ENCODE measurements around the gene YWHAQ. TPM values are rescaled to one million over a fixed set of nuclear protein-coding genes. Genes with fewer than 3 reads are reported as not detected.

The YWHAQ gene
- total and polyA plus RNA-seq, 2 donors (not counting 1 experiment from before 2014, with no cell fraction given), result 68.7 to 126 TPM

DNA sequence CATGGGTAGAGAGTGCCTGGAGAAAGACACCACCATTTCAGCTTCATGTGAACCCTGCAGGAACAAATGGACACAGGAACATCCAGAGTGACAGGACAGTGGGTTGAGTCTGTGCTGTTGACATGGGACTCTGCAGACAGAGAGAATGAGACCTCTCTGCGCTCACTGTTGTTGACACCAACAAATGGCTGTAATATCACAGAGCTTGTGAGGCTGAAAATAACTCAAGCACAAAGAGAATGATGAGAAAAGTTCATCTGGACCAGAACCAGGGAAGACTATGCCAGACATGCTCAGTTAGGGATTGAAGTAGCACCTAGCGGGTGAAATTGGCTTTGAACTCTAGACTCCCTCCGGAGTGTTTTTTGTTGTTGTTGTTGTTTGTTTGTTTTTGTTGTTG is 37.0 kb upstream of the YWHAQ start:
- H3K79me2 ChIP-seq (ENCODE audit: control insufficient read depth, insufficient read depth, low read length), result no peaks in the 10 kb centered on the region
- no peaks in the 10 kb centered on the region for H3K4me1 Mint-ChIP-seq
- H3K4me3 ChIP-seq (ENCODE audit: control extremely low read depth in 1 of 5, extremely low read depth in 1 of 5, insufficient read depth in 1 of 5, low read depth in 2 of 5, low read length in 4 of 5), result no peak overlapping the region
- no peak for TF ChIP-seq EZH2 (IDR thresholded peaks at IDR 0.05; ENCODE audit: borderline replicate concordance, insufficient read depth, low read depth, low read length, poor library complexity, severe bottlenecking)
- TF ChIP-seq, protein P1, sequence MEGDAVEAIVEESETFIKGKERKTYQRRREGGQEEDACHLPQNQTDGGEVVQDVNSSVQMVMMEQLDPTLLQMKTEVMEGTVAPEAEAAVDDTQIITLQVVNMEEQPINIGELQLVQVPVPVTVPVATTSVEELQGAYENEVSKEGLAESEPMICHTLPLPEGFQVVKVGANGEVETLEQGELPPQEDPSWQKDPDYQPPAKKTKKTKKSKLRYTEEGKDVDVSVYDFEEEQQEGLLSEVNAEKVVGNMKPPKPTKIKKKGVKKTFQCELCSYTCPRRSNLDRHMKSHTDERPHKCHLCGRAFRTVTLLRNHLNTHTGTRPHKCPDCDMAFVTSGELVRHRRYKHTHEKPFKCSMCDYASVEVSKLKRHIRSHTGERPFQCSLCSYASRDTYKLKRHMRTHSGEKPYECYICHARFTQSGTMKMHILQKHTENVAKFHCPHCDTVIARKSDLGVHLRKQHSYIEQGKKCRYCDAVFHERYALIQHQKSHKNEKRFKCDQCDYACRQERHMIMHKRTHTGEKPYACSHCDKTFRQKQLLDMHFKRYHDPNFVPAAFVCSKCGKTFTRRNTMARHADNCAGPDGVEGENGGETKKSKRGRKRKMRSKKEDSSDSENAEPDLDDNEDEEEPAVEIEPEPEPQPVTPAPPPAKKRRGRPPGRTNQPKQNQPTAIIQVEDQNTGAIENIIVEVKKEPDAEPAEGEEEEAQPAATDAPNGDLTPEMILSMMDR (IDR thresholded peaks at IDR 0.05), result no peak
- 100% methylated on average over 3 of the region's 3 CpGs for WGBS (ENCODE audit: insufficient coverage)
- no peak overlapping the region for H2AFZ ChIP-seq (ENCODE audit: insufficient read depth, low read depth, low read length, poor library complexity, severe bottlenecking)
- no peak overlapping the region for H3K27ac Mint-ChIP-seq
- H3K27me3 Mint-ChIP-seq, result peaks cover 6% of the 10 kb centered on the region
- ChIA-PET CTCF (no interaction called here), POLR2A (no interaction called here)
- ATAC-seq (ENCODE audit: low read depth) (no peak), DNase-seq (no peak)
- no peaks in the 10 kb centered on the region for H4K20me1 ChIP-seq (ENCODE audit: control insufficient read depth, insufficient read depth, low read length, poor library complexity, severe bottlenecking)
- no peaks in the 10 kb centered on the region for H3K9me3 Mint-ChIP-seq (ENCODE audit: insufficient read depth)
- intact Hi-C loops (cut with micrococcal nuclease), result no loop called here
- H3K4me1 ChIP-seq (ENCODE audit: control insufficient read depth in 2 of 2, insufficient read depth in 2 of 2, low read length in 2 of 2), result no peaks in the 10 kb centered on the region
- no peak overlapping the region for H3K4me3 Mint-ChIP-seq
- no peak overlapping the region for H3K27ac ChIP-seq (ENCODE audit: low read length in 2 of 2)
- H3K9me3 ChIP-seq (ENCODE audit: control extremely low read depth in 1 of 3, control insufficient read depth in 2 of 3, insufficient read depth in 1 of 3, low read length in 2 of 3), result no peaks in the 10 kb centered on the region
- H3K36me3 ChIP-seq (replicated peaks in 1 of 2; ENCODE audit: control extremely low read depth in 1 of 2, control insufficient read depth in 1 of 2, extremely low read depth in 1 of 2, insufficient read depth in 2 of 2, low read length in 1 of 2), result no peaks in the 10 kb centered on the region
- no peak overlapping the region for H3K4me2 ChIP-seq (replicated peaks; ENCODE audit: low read depth, low read length, poor library complexity, severe bottlenecking)
- H3K27me3 ChIP-seq (replicated peaks in 1 of 4; ENCODE audit: control extremely low read depth in 1 of 4, control insufficient read depth in 3 of 4, insufficient read depth in 4 of 4, low read length in 3 of 4), result no peaks in the 10 kb centered on the region
- no peak overlapping the region for H3K9ac ChIP-seq (ENCODE audit: low read length)

DNA sequence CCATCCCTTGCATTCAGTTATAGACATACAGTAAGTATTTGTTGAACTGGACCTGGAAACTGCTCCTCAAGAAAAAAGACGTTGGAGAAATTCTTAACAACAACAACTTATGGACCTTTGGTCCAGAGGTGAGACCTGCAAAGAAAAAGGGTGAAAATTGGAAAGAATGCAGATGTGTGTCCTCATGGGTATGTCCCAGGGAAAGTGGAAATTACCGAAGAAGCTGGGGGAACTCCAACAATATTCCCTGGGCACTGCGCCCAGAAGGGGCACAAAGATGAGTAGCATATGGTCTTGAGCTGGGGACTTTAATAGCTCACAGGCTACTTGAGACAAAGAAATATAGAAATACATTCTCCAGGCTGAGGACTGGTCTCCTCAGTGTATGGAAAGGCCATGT is 35.5 kb upstream of the YWHAQ start:
- H3K9ac ChIP-seq (ENCODE audit: low read length), result no peak overlapping the region
- H3K27ac Mint-ChIP-seq, result no peak overlapping the region
- H4K20me1 ChIP-seq (ENCODE audit: control insufficient read depth, insufficient read depth, low read length, poor library complexity, severe bottlenecking), result no peaks in the 10 kb centered on the region
- CTCF ChIA-PET, result no interaction called here
- TF ChIP-seq EZH2 (IDR thresholded peaks at IDR 0.05; ENCODE audit: borderline replicate concordance, insufficient read depth, low read depth, low read length, poor library complexity, severe bottlenecking), result no peak
- TF ChIP-seq, protein P1 (IDR thresholded peaks at IDR 0.05), result no peak
- H3K4me3 ChIP-seq (ENCODE audit: control extremely low read depth in 1 of 5, extremely low read depth in 1 of 5, insufficient read depth in 1 of 5, low read depth in 2 of 5, low read length in 4 of 5), result no peak overlapping the region
- ATAC-seq (ENCODE audit: low read depth) (no peak), DNase-seq (no peak)
- no peak overlapping the region for H3K4me3 Mint-ChIP-seq
- WGBS (ENCODE audit: insufficient coverage), result no CpG with 5 or more reads among the region's 3 CpGs
- no peaks in the 10 kb centered on the region for H3K27me3 ChIP-seq (replicated peaks in 1 of 4; ENCODE audit: control extremely low read depth in 1 of 4, control insufficient read depth in 3 of 4, insufficient read depth in 4 of 4, low read length in 3 of 4)
- H3K4me1 Mint-ChIP-seq, result no peaks in the 10 kb centered on the region
- no peaks in the 10 kb centered on the region for H3K9me3 Mint-ChIP-seq (ENCODE audit: insufficient read depth)
- H3K27ac ChIP-seq (ENCODE audit: low read length in 2 of 2), result no peak overlapping the region
- peaks cover 6% of the 10 kb centered on the region for H3K27me3 Mint-ChIP-seq
- H3K79me2 ChIP-seq (ENCODE audit: control insufficient read depth, insufficient read depth, low read length), result no peaks in the 10 kb centered on the region
- no peaks in the 10 kb centered on the region for H3K9me3 ChIP-seq (ENCODE audit: control extremely low read depth in 1 of 3, control insufficient read depth in 2 of 3, insufficient read depth in 1 of 3, low read length in 2 of 3)
- H3K36me3 ChIP-seq (replicated peaks in 1 of 2; ENCODE audit: control extremely low read depth in 1 of 2, control insufficient read depth in 1 of 2, extremely low read depth in 1 of 2, insufficient read depth in 2 of 2, low read length in 1 of 2), result no peaks in the 10 kb centered on the region
- H2AFZ ChIP-seq (ENCODE audit: insufficient read depth, low read depth, low read length, poor library complexity, severe bottlenecking), result no peak overlapping the region
- no peaks in the 10 kb centered on the region for H3K4me1 ChIP-seq (ENCODE audit: control insufficient read depth in 2 of 2, insufficient read depth in 2 of 2, low read length in 2 of 2)
- intact Hi-C loops (cut with micrococcal nuclease), result no loop called here
- no peak overlapping the region for H3K4me2 ChIP-seq (replicated peaks; ENCODE audit: low read depth, low read length, poor library complexity, severe bottlenecking)
- POLR2A ChIA-PET, result no interaction called here

All from B cell (primary cell).